Osteoblast (primary cell): ENCODE measurements around the gene TBC1D8. TPM values are rescaled to one million over a fixed set of nuclear protein-coding genes. Genes with fewer than 3 reads are reported as not detected.

ENCODE experiments used
- DNase-seq: peaks from one replicate; pipeline ENCODE4 v3.0.0; 2011; ENCODE audit warnings: low spot score, mixed read lengths; ENCODE audit not compliant: insufficient read length; ENCODE audit errors: missing footprints
- H2AFZ ChIP-seq: 2 replicates; pipeline ENCODE4 v1.6.0; 2011; ENCODE audit warnings: mild to moderate bottlenecking, low read length
- H3K27ac ChIP-seq: 2 replicates; pipeline ENCODE4 v1.5.1; 2011; ENCODE audit warnings: mild to moderate bottlenecking, low read depth, low read length, moderate library complexity
- H3K27me3 ChIP-seq: 2 replicates; pipeline ENCODE4 v1.6.0; 2012; ENCODE audit warnings: mild to moderate bottlenecking, control low read depth, inconsistent platforms, low read length, moderate library complexity; ENCODE audit not compliant: insufficient read depth
- H3K36me3 ChIP-seq: 2 replicates; pipeline ENCODE4 v1.5.1; 2011; ENCODE audit warnings: mild to moderate bottlenecking, low read length, control low read depth, moderate library complexity; ENCODE audit not compliant: insufficient read depth
- H3K4me1 ChIP-seq: 2 replicates; pipeline ENCODE4 v1.5.1; 2011; ENCODE audit warnings: mild to moderate bottlenecking, low read length, control low read depth, moderate library complexity; ENCODE audit not compliant: insufficient read depth
- H3K4me2 ChIP-seq: 2 replicates; pipeline ENCODE4 v1.6.0; 2011; ENCODE audit warnings: mild to moderate bottlenecking, low read length; ENCODE audit not compliant: insufficient read depth
- H3K4me3 ChIP-seq: fragments of 200-600 bp; sonication (generic); 3 replicates; pipeline ENCODE4 v1.5.1; 2012; ENCODE audit warnings: mild to moderate bottlenecking, low read length, inconsistent platforms; ENCODE audit not compliant: insufficient read depth
- H3K79me2 ChIP-seq: 2 replicates; pipeline ENCODE4 v1.6.0; 2012; ENCODE audit warnings: mild to moderate bottlenecking, low read length, control low read depth, inconsistent platforms; ENCODE audit not compliant: insufficient read depth
- H3K9me3 ChIP-seq: 2 replicates; pipeline ENCODE4 v1.5.1; 2011; ENCODE audit warnings: low read depth, low read length, control low read depth
- H4K20me1 ChIP-seq: 2 replicates; pipeline ENCODE4 v1.6.0; 2012; ENCODE audit warnings: mild to moderate bottlenecking, low read length, control low read depth; ENCODE audit not compliant: insufficient read depth
- CTCF ChIP-seq: IDR thresholded peaks from 2 replicates; pipeline ENCODE4 v1.5.1; 2011; ENCODE audit warnings: mild to moderate bottlenecking, low read depth, low read length, moderate library complexity; ENCODE audit errors: extremely low read depth
- total RNA-seq: library from RNA; depleted of rRNA; stranded (reverse); fragments of >200 nt; gene quantifications from 2 replicates; pipeline ENCODE4 v1.2.3, GENCODE V29; 2012

Gene TBC1D8
- total RNA-seq, 1 donor = 13.4 TPM

- H4K20me1 ChIP-seq = no peaks in the 10 kb centered on the region
- H3K27ac ChIP-seq = no peak overlapping the region
- no peaks in the 10 kb centered on the region for H3K9me3 ChIP-seq
- no peak for DNase-seq
- no peaks in the 10 kb centered on the region for H3K4me1 ChIP-seq
- TF ChIP-seq CTCF = no peak
- no peaks in the 10 kb centered on the region for H3K79me2 ChIP-seq
- no peak overlapping the region for H3K4me3 ChIP-seq
- no peak overlapping the region for H3K4me2 ChIP-seq
- H2AFZ ChIP-seq = no peak overlapping the region
- H3K27me3 ChIP-seq = peaks cover 43% of the 10 kb centered on the region
- H3K36me3 ChIP-seq = no peaks in the 10 kb centered on the region
Observed at GRCh38 chr2:101145406-101145805, 5.8 kb downstream of the TBC1D8 start.

- no peak overlapping the region for H3K27ac ChIP-seq
- DNase-seq = no peak
- H3K27me3 ChIP-seq = peaks cover 20% of the 10 kb centered on the region
- H3K9me3 ChIP-seq = no peaks in the 10 kb centered on the region
- no peaks in the 10 kb centered on the region for H3K36me3 ChIP-seq
- H4K20me1 ChIP-seq = no peaks in the 10 kb centered on the region
- no peak overlapping the region for H3K4me3 ChIP-seq
- no peaks in the 10 kb centered on the region for H3K4me1 ChIP-seq
- no peak overlapping the region for H2AFZ ChIP-seq
- no peaks in the 10 kb centered on the region for H3K79me2 ChIP-seq
- no peak overlapping the region for H3K4me2 ChIP-seq
- TF ChIP-seq CTCF = no peak
Observed at GRCh38 chr2:101142163-101142562, 9.0 kb downstream of the TBC1D8 start.

- peak overlapping the region; percentile 34 for H3K4me2 ChIP-seq
- H3K4me1 ChIP-seq = no peaks in the 10 kb centered on the region
- DNase-seq = peak; percentile 85
- H3K9me3 ChIP-seq = no peaks in the 10 kb centered on the region
- no peak overlapping the region for H3K27ac ChIP-seq
- no peak overlapping the region for H3K4me3 ChIP-seq
- no peak for TF ChIP-seq CTCF
- no peak overlapping the region for H2AFZ ChIP-seq
- no peaks in the 10 kb centered on the region for H3K79me2 ChIP-seq
- peaks cover 18% of the 10 kb centered on the region for H3K27me3 ChIP-seq
- H4K20me1 ChIP-seq = no peaks in the 10 kb centered on the region
- H3K36me3 ChIP-seq = no peaks in the 10 kb centered on the region
Observed at GRCh38 chr2:101140978-101141655, 10.1 kb downstream of the TBC1D8 start.

GRCh38 chr2:101140237-101140636, 10.9 kb downstream of the TBC1D8 start:
- Histone ChIP-seq H4K20me1 (no peaks in the 10 kb centered on the region), H3K79me2 (no peaks in the 10 kb centered on the region), H2AFZ (no peak overlapping the region), H3K4me1 (no peaks in the 10 kb centered on the region), H3K27ac (no peak overlapping the region), H3K36me3 (no peaks in the 10 kb centered on the region), H3K27me3 (peaks cover 15% of the 10 kb centered on the region), H3K4me2 (no peak overlapping the region), H3K9me3 (no peaks in the 10 kb centered on the region), H3K4me3 (no peak overlapping the region)
- no peak for DNase-seq
- no peak for TF ChIP-seq CTCF
